Fibroblast of lung (primary cell): ENCODE results near the gene LRFN2. TPM values are rescaled to one million over a fixed set of nuclear protein-coding genes. Genes with fewer than 3 reads are reported as not detected.

Experiments
- DNase-seq, 2 donors: peaks; one replicate each; pipeline versions ENCODE4 v3.0.0 to v3.0.0-alpha.2; 2010; ENCODE audit warnings: low read depth in 2 of 2
- H2AFZ ChIP-seq: 2 replicates; pipeline ENCODE4 v1.5.1; 2012; ENCODE audit warnings: low read length, control low read depth, inconsistent platforms
- H3K27ac ChIP-seq: 2 replicates; pipeline ENCODE4 v1.5.1; 2011; ENCODE audit warnings: low read length, control low read depth; ENCODE audit not compliant: insufficient read depth
- H3K27me3 ChIP-seq: 2 replicates; pipeline ENCODE4 v1.5.1; 2011; ENCODE audit warnings: mild to moderate bottlenecking, low read length; ENCODE audit not compliant: control insufficient read depth, insufficient read depth
- H3K36me3 ChIP-seq: 2 replicates; pipeline ENCODE4 v1.5.1; 2011; ENCODE audit warnings: low read length; ENCODE audit not compliant: control insufficient read depth, insufficient read depth
- H3K4me1 ChIP-seq: 2 replicates; pipeline ENCODE4 v1.5.1; 2011; ENCODE audit warnings: low read length; ENCODE audit not compliant: control insufficient read depth, insufficient read depth; ENCODE audit errors: extremely low read depth
- H3K4me2 ChIP-seq: 2 replicates; pipeline ENCODE4 v1.5.1; 2011; ENCODE audit warnings: low read length, control low read depth; ENCODE audit not compliant: insufficient read depth; ENCODE audit errors: extremely low read depth
- H3K4me3 ChIP-seq, 4 experiments: fragments of 200-600 bp in 1 of 4; sonication (generic) in 1 of 4; replicated peaks in 1 of 4; 2 replicates each; pipeline ENCODE4 v1.5.1; 2011 to 2016; ENCODE audit warnings: low read length in 4 of 4, low read depth in 3 of 4, mild to moderate bottlenecking in 3 of 4, control low read depth in 2 of 4, inconsistent platforms in 1 of 4, mixed read lengths in 1 of 4; ENCODE audit not compliant: insufficient read depth in 1 of 4; ENCODE audit errors: control extremely low read depth in 1 of 4
- H3K79me2 ChIP-seq: 2 replicates; pipeline ENCODE4 v1.5.1; 2012; ENCODE audit warnings: mild to moderate bottlenecking, low read length, inconsistent platforms; ENCODE audit not compliant: control insufficient read depth, insufficient read depth
- H3K9ac ChIP-seq: 2 replicates; pipeline ENCODE4 v1.5.1; 2011; ENCODE audit warnings: mild to moderate bottlenecking, low read length, control low read depth; ENCODE audit not compliant: insufficient read depth
- H3K9me3 ChIP-seq: 2 replicates; pipeline ENCODE4 v1.5.1; 2012; ENCODE audit warnings: low read depth, low read length; ENCODE audit not compliant: control insufficient read depth, insufficient read depth
- H4K20me1 ChIP-seq: 2 replicates; pipeline ENCODE4 v1.5.1; 2011; ENCODE audit warnings: low read length; ENCODE audit not compliant: control insufficient read depth, insufficient read depth; ENCODE audit errors: extremely low read depth
- EZH2 ChIP-seq: IDR thresholded peaks from 2 replicates; pipeline ENCODE4 v1.5.1; 2012; ENCODE audit warnings: low read length, control low read depth, mild to moderate bottlenecking; ENCODE audit errors: missing control alignments
- polyA plus RNA-seq, 2 donors: library from polyadenylated mRNA; depleted of rRNA in 1 of 2; stranded (reverse) in 1 of 2; unstranded in 1 of 2; fragments of >200 nt; gene quantifications; 2 replicates each; pipeline ENCODE4 v1.2.1, GENCODE V29; 2011 to 2012; ENCODE audit warnings: missing spikeins in 1 of 2
- total RNA-seq: library from RNA; depleted of rRNA; stranded (reverse); fragments of >200 nt; gene quantifications from 2 replicates; pipeline ENCODE4 v1.2.1, GENCODE V29; 2014
- TF ChIP-seq, protein P1 (sequence below), 2 donors: IDR thresholded peaks in 1 of 2; conservative IDR thresholded peaks in 1 of 2; 1 replicate in 1 of 2; 2 replicates in 1 of 2; pipeline ENCODE4 v1.5.1; 2011 to 2012; ENCODE audit warnings: low read length in 2 of 2, control low read depth in 1 of 2, inconsistent platforms in 1 of 2, low read depth in 1 of 2, mild to moderate bottlenecking in 1 of 2

LRFN2 gene
- total and polyA plus RNA-seq, 2 donors (not counting 1 experiment from before 2014, with no cell fraction given): not detected

DNA sequence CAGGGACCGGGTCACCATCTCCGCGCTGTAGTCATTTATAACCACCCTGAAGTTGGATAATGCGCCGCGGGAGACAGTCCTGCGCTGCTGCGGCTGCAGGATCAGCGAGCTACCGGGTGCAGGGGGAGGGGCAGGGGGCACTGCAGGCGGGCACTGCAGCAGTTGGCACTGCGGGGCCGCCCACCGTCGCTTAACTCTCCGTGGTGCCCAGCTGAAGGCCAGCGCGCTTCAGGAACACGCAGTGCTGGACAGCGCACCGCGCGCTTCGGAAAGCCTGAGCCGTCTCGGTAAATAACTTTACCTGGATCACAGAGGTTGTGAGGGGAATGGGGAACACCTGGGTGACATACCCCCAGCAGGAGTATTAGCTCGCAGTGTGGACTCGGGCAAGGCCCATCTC lies 12.4 kb upstream of the LRFN2 start:
- no peaks in the 10 kb centered on the region for H4K20me1 ChIP-seq
- no peak overlapping the region for H3K4me2 ChIP-seq
- H3K27me3 ChIP-seq: no peaks in the 10 kb centered on the region

DNA sequence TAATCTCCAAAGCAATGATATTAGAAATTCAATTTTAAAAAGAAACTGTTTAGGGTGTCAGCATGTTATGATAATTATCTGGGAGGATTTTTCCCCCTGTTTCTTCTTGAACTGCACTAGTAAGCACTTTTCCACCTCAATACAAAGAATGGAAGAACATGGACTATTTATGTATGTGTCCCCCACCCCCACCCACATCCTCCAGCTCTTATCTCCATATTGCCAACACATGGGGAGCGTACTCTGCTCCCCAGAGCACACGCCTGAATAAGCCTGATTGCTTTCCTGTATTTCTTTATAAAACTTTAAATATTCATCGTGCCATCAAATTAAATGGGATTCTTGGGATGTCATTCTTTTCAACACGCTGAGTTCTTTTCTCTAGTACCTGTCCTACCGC lies 11.4 kb upstream of the LRFN2 start:
- TF ChIP-seq, protein P1, sequence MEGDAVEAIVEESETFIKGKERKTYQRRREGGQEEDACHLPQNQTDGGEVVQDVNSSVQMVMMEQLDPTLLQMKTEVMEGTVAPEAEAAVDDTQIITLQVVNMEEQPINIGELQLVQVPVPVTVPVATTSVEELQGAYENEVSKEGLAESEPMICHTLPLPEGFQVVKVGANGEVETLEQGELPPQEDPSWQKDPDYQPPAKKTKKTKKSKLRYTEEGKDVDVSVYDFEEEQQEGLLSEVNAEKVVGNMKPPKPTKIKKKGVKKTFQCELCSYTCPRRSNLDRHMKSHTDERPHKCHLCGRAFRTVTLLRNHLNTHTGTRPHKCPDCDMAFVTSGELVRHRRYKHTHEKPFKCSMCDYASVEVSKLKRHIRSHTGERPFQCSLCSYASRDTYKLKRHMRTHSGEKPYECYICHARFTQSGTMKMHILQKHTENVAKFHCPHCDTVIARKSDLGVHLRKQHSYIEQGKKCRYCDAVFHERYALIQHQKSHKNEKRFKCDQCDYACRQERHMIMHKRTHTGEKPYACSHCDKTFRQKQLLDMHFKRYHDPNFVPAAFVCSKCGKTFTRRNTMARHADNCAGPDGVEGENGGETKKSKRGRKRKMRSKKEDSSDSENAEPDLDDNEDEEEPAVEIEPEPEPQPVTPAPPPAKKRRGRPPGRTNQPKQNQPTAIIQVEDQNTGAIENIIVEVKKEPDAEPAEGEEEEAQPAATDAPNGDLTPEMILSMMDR (conservative IDR thresholded peaks at IDR 0.05 in 1 of 2, IDR thresholded peaks at IDR 0.05 in 1 of 2; ENCODE audit: low read depth in 1 of 2, low read length in 2 of 2): no peak
- no peak for TF ChIP-seq EZH2

More for the DNA sequence above, 12.4 kb upstream of the LRFN2 start:
- no peaks in the 10 kb centered on the region for H3K4me1 ChIP-seq
- H3K36me3 ChIP-seq: no peaks in the 10 kb centered on the region
- H3K9me3 ChIP-seq: no peaks in the 10 kb centered on the region
- TF ChIP-seq, protein P1 (conservative IDR thresholded peaks at IDR 0.05 in 1 of 2, IDR thresholded peaks at IDR 0.05 in 1 of 2; ENCODE audit: low read depth in 1 of 2, low read length in 2 of 2): no peak
- H2AFZ ChIP-seq: no peak overlapping the region
- no peak for DNase-seq
- H3K27ac ChIP-seq: no peak overlapping the region
- H3K4me3 ChIP-seq: no peak overlapping the region
- H3K79me2 ChIP-seq: no peaks in the 10 kb centered on the region
- H3K9ac ChIP-seq: no peak overlapping the region

DNA sequence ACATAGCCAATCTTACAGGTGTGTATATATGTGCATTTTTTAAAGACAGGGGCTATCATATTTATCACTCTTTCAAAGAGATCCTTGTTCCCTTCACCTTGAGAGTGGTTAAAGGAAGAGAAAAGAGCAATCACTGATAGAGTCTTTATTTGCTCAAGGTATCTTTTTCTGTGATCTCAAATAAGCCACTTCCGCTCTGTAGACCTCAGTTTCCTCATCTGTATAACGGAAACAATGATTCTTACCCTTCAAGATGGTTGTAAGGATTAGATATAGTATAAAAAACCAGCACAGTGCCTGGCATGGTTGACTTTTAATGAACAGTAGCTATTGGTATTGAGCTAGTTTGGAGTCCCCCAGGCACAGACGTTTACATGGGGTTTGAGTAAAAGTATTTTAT lies 10.1 kb upstream of the LRFN2 start:
- Histone ChIP-seq H3K27me3 (no peaks in the 10 kb centered on the region), H3K79me2 (no peaks in the 10 kb centered on the region), H3K9ac (no peak overlapping the region), H3K36me3 (no peaks in the 10 kb centered on the region), H3K9me3 (no peaks in the 10 kb centered on the region), H3K27ac (no peak overlapping the region), H4K20me1 (no peaks in the 10 kb centered on the region), H3K4me2 (no peak overlapping the region), H3K4me3 (no peak overlapping the region), H3K4me1 (no peaks in the 10 kb centered on the region), H2AFZ (no peak overlapping the region)
- TF ChIP-seq, protein P1 (conservative IDR thresholded peaks at IDR 0.05 in 1 of 2, IDR thresholded peaks at IDR 0.05 in 1 of 2; ENCODE audit: low read depth in 1 of 2, low read length in 2 of 2): no peak
- no peak for TF ChIP-seq EZH2
- DNase-seq: no peak

More for the DNA sequence above, 11.4 kb upstream of the LRFN2 start:
- H3K4me2 ChIP-seq: no peak overlapping the region
- no peaks in the 10 kb centered on the region for H3K27me3 ChIP-seq
- H3K9ac ChIP-seq: no peak overlapping the region
- H3K4me3 ChIP-seq: no peak overlapping the region
- no peaks in the 10 kb centered on the region for H3K9me3 ChIP-seq
- no peaks in the 10 kb centered on the region for H3K79me2 ChIP-seq
- H4K20me1 ChIP-seq: no peaks in the 10 kb centered on the region
- no peak overlapping the region for H3K27ac ChIP-seq
- DNase-seq: no peak
- H3K4me1 ChIP-seq: no peaks in the 10 kb centered on the region
- no peak overlapping the region for H2AFZ ChIP-seq
- no peaks in the 10 kb centered on the region for H3K36me3 ChIP-seq
